ENCODE results near the gene ITIH2.
"Not testable (repeated sequence)": the region's sequence is repeated elsewhere in the genome, so short reads cannot be mapped to it uniquely, and the experiment has no call there.

The ITIH2 gene

DNA sequence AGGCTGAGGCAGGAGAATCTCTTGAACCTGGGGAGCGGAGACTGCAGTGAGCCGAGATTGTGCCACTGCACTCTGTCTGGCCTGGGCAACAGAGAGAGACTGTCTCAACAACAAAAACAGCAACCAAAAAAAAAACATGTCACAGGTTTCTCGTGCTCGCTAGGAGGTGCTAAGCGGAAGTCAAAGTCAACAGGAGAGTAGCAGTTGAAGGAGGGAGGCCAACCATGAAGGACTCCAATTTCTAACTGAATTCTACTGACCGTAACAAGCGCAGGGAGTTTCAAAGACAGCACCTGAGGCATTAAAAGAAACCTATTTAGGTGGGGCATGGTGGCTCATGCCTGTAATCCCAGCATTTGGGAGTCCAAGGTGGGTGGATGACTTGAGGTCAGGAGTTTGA lies 65.3 kb downstream of the ITIH2 start:
- H3K9ac ChIP-seq (ENCODE audit: low read length): no peak overlapping the region
- no peak overlapping the region for H3K4me2 ChIP-seq (ENCODE audit: low read length, poor library complexity, severe bottlenecking)
- 98% methylated on average over 7 of the region's 7 CpGs for WGBS
- H3K4me3 ChIP-seq (ENCODE audit: insufficient read depth in 1 of 2, low read depth in 1 of 2, low read length in 2 of 2): no peak overlapping the region
- no peak overlapping the region for H2BK15ac ChIP-seq (ENCODE audit: low read depth, poor library complexity, severe bottlenecking)
- no peak overlapping the region for H2BK12ac ChIP-seq (ENCODE audit: low read length in 2 of 2)
- peaks cover 17% of the 10 kb centered on the region for H3K79me1 ChIP-seq (replicated peaks; ENCODE audit: low read length, poor library complexity, severe bottlenecking)
- no peak overlapping the region for H2BK120ac ChIP-seq (ENCODE audit: low read depth, low read length)
- no peak overlapping the region for H3K18ac ChIP-seq (ENCODE audit: low read depth in 1 of 2, low read length in 2 of 2)
- H2AK5ac ChIP-seq (ENCODE audit: low read length, severe bottlenecking): no peak overlapping the region
- H3K14ac ChIP-seq (ENCODE audit: low read length in 2 of 2): no peak overlapping the region
- H4K8ac ChIP-seq (ENCODE audit: low read length): no peak overlapping the region
- H3K23ac ChIP-seq (ENCODE audit: low read length in 2 of 2): no peak overlapping the region
- H3K9me3 ChIP-seq (ENCODE audit: control insufficient read depth, low read length): no peaks in the 10 kb centered on the region
- no peaks in the 10 kb centered on the region for H3K4me1 ChIP-seq (ENCODE audit: control insufficient read depth, insufficient read depth, low read depth, low read length)
- no peak overlapping the region for H3K27ac ChIP-seq (ENCODE audit: low read length, poor library complexity, severe bottlenecking)
- no peaks in the 10 kb centered on the region for H3K27me3 ChIP-seq (ENCODE audit: control insufficient read depth in 1 of 2, insufficient read depth in 1 of 2, low read length in 2 of 2)
- H2AFZ ChIP-seq (ENCODE audit: low read depth, low read length): no peak overlapping the region
- H3K4ac ChIP-seq (ENCODE audit: low read depth in 1 of 2, low read length in 2 of 2): no peak overlapping the region
- no peak overlapping the region for H4K91ac ChIP-seq (ENCODE audit: low read length)
- H3K36me3 ChIP-seq (ENCODE audit: control insufficient read depth in 1 of 2, insufficient read depth in 2 of 2, low read depth in 1 of 2, low read length in 2 of 2): peaks cover 34 to 91% of the 10 kb centered on the region in 2 experiments
- DNase-seq: no peak
- no peak overlapping the region for H2BK5ac ChIP-seq (ENCODE audit: low read depth, low read length, poor library complexity, severe bottlenecking)

- no peak overlapping the region for H2BK5ac ChIP-seq (ENCODE audit: low read depth, low read length, poor library complexity, severe bottlenecking)
- H4K8ac ChIP-seq (ENCODE audit: low read length): no peak overlapping the region
- no peaks in the 10 kb centered on the region for H3K9me3 ChIP-seq (ENCODE audit: control insufficient read depth, low read length)
- H3K14ac ChIP-seq (ENCODE audit: low read length in 2 of 2): no peak overlapping the region
- H2BK120ac ChIP-seq (ENCODE audit: low read depth, low read length): no peak overlapping the region
- H3K27me3 ChIP-seq (ENCODE audit: control insufficient read depth in 1 of 2, insufficient read depth in 1 of 2, low read length in 2 of 2): no peaks in the 10 kb centered on the region
- no peak overlapping the region for H2BK12ac ChIP-seq (ENCODE audit: low read length in 2 of 2)
- H3K4me3 ChIP-seq (ENCODE audit: insufficient read depth in 1 of 2, low read depth in 1 of 2, low read length in 2 of 2): no peak overlapping the region
- 82% methylated on average over 6 of the region's 10 CpGs for WGBS
- H3K23ac ChIP-seq (ENCODE audit: low read length in 2 of 2): no peak overlapping the region
- H2AFZ ChIP-seq (ENCODE audit: low read depth, low read length): no peak overlapping the region
- no peak overlapping the region for H2BK15ac ChIP-seq (ENCODE audit: low read depth, poor library complexity, severe bottlenecking)
- no peak overlapping the region for H3K9ac ChIP-seq (ENCODE audit: low read length)
- H3K18ac ChIP-seq (ENCODE audit: low read depth in 1 of 2, low read length in 2 of 2): no peak overlapping the region
- peaks cover 33% of the 10 kb centered on the region for H3K79me1 ChIP-seq (replicated peaks; ENCODE audit: low read length, poor library complexity, severe bottlenecking)
- H3K4me1 ChIP-seq (ENCODE audit: control insufficient read depth, insufficient read depth, low read depth, low read length): no peaks in the 10 kb centered on the region
- H3K4me2 ChIP-seq (ENCODE audit: low read length, poor library complexity, severe bottlenecking): no peak overlapping the region
- no peak overlapping the region for H2AK5ac ChIP-seq (ENCODE audit: low read length, severe bottlenecking)
- no peak for DNase-seq
- no peak overlapping the region for H4K91ac ChIP-seq (ENCODE audit: low read length)
- H3K27ac ChIP-seq (ENCODE audit: low read length, poor library complexity, severe bottlenecking): no peak overlapping the region
- H3K4ac ChIP-seq (ENCODE audit: low read depth in 1 of 2, low read length in 2 of 2): no peak overlapping the region
- peaks cover 41 to 82% of the 10 kb centered on the region in 2 experiments for H3K36me3 ChIP-seq (ENCODE audit: control insufficient read depth in 1 of 2, insufficient read depth in 2 of 2, low read depth in 1 of 2, low read length in 2 of 2)
Observed at GRCh38 chr10:7773845-7774801, 71.0 kb downstream of the ITIH2 start.

DNA sequence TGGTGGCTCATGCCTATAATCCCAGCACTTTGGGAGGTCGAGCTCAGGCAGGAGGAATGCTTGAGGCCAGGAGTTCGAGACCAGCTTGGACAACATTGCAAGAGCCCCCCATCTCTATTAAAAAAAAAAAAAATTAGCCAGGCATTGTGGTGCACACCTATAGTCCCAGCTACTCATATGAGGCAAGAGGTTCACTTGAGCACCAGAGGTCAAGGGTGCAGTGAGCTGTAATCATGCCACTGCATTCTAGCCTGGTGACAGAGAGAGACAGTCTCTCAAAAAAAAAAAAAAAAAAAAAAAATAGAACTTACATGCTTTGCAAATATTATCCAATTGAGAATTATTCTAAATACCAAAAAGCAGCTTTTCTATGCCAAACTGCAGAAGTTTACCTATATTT lies 73.7 kb downstream of the ITIH2 start:
- 96% methylated on average over 2 of the region's 2 CpGs for WGBS
- no peaks in the 10 kb centered on the region for H3K27me3 ChIP-seq (ENCODE audit: control insufficient read depth in 1 of 2, insufficient read depth in 1 of 2, low read length in 2 of 2)

GRCh38 chr10:7782194-7782593 lies 79.1 kb downstream of the ITIH2 start:
- H3K4ac ChIP-seq (ENCODE audit: low read depth in 1 of 2, low read length in 2 of 2); H3K9ac ChIP-seq (ENCODE audit: low read length); H3K4me2 ChIP-seq (ENCODE audit: low read length, poor library complexity, severe bottlenecking); H3K4me1 ChIP-seq (ENCODE audit: control insufficient read depth, insufficient read depth, low read depth, low read length); H4K8ac ChIP-seq (ENCODE audit: low read length); H4K91ac ChIP-seq (ENCODE audit: low read length); H3K14ac ChIP-seq (ENCODE audit: low read length in 2 of 2); H2BK15ac ChIP-seq (ENCODE audit: low read depth, poor library complexity, severe bottlenecking); H2AK5ac ChIP-seq (ENCODE audit: low read length, severe bottlenecking); H3K27ac ChIP-seq (ENCODE audit: low read length, poor library complexity, severe bottlenecking); H3K9me3 ChIP-seq (ENCODE audit: control insufficient read depth, low read length); H2BK120ac ChIP-seq (ENCODE audit: low read depth, low read length); H3K27me3 ChIP-seq (ENCODE audit: control insufficient read depth in 1 of 2, insufficient read depth in 1 of 2, low read length in 2 of 2); H2BK12ac ChIP-seq (ENCODE audit: low read length in 2 of 2); H2BK5ac ChIP-seq (ENCODE audit: low read depth, low read length, poor library complexity, severe bottlenecking); H3K23ac ChIP-seq (ENCODE audit: low read length in 2 of 2); H3K4me3 ChIP-seq (ENCODE audit: insufficient read depth in 1 of 2, low read depth in 1 of 2, low read length in 2 of 2); DNase-seq; H3K18ac ChIP-seq (ENCODE audit: low read depth in 1 of 2, low read length in 2 of 2); H2AFZ ChIP-seq (ENCODE audit: low read depth, low read length): not testable (repeated sequence)
- H3K36me3 ChIP-seq (ENCODE audit: control insufficient read depth in 1 of 2, insufficient read depth in 2 of 2, low read depth in 1 of 2, low read length in 2 of 2): peaks cover 21 to 46% of the 10 kb centered on the region in 2 experiments
- peaks cover 15% of the 10 kb centered on the region for H3K79me1 ChIP-seq (replicated peaks; ENCODE audit: low read length, poor library complexity, severe bottlenecking)
- WGBS: 96% methylated on average over 6 of the region's 6 CpGs

More for the DNA sequence above, 73.7 kb downstream of the ITIH2 start:
- no peak overlapping the region for H2AFZ ChIP-seq (ENCODE audit: low read depth, low read length)
- no peak overlapping the region for H4K91ac ChIP-seq (ENCODE audit: low read length)
- no peak overlapping the region for H2BK5ac ChIP-seq (ENCODE audit: low read depth, low read length, poor library complexity, severe bottlenecking)
- no peak overlapping the region for H3K18ac ChIP-seq (ENCODE audit: low read depth in 1 of 2, low read length in 2 of 2)
- H3K9ac ChIP-seq (ENCODE audit: low read length): no peak overlapping the region
- no peak overlapping the region for H3K4me3 ChIP-seq (ENCODE audit: insufficient read depth in 1 of 2, low read depth in 1 of 2, low read length in 2 of 2)
- H4K8ac ChIP-seq (ENCODE audit: low read length): no peak overlapping the region
- no peak overlapping the region for H3K4ac ChIP-seq (ENCODE audit: low read depth in 1 of 2, low read length in 2 of 2)
- no peaks in the 10 kb centered on the region for H3K4me1 ChIP-seq (ENCODE audit: control insufficient read depth, insufficient read depth, low read depth, low read length)
- H3K27ac ChIP-seq (ENCODE audit: low read length, poor library complexity, severe bottlenecking): no peak overlapping the region
- no peak overlapping the region for H3K4me2 ChIP-seq (ENCODE audit: low read length, poor library complexity, severe bottlenecking)
- no peak for DNase-seq
- H2BK15ac ChIP-seq (ENCODE audit: low read depth, poor library complexity, severe bottlenecking): no peak overlapping the region
- H3K9me3 ChIP-seq (ENCODE audit: control insufficient read depth, low read length): no peaks in the 10 kb centered on the region
- no peak overlapping the region for H3K14ac ChIP-seq (ENCODE audit: low read length in 2 of 2)
- no peak overlapping the region for H2BK120ac ChIP-seq (ENCODE audit: low read depth, low read length)
- H2BK12ac ChIP-seq (ENCODE audit: low read length in 2 of 2): no peak overlapping the region
- peaks cover 34% of the 10 kb centered on the region for H3K79me1 ChIP-seq (replicated peaks; ENCODE audit: low read length, poor library complexity, severe bottlenecking)
- peaks cover 37 to 86% of the 10 kb centered on the region in 2 experiments for H3K36me3 ChIP-seq (ENCODE audit: control insufficient read depth in 1 of 2, insufficient read depth in 2 of 2, low read depth in 1 of 2, low read length in 2 of 2)
- H2AK5ac ChIP-seq (ENCODE audit: low read length, severe bottlenecking): no peak overlapping the region
- H3K23ac ChIP-seq (ENCODE audit: low read length in 2 of 2): no peak overlapping the region
